DND-41 (cell line): ENCODE measurements around the gene SCAPER.

ENCODE experiments used
- ATAC-seq: fragments of 200-7000 bp; cut with Tn5 transposase; 3 replicates; pipeline ENCODE4 v1.9.1; 2021; ENCODE audit warnings: low read depth; ENCODE audit not compliant: insufficient read depth
- DNase-seq: peaks from one replicate; pipeline ENCODE4 v3.0.0-alpha.2; 2020
- H2AFZ ChIP-seq: 2 replicates; pipeline ENCODE4 v1.6.0; 2012; ENCODE audit warnings: low read depth, low read length
- H3K27ac ChIP-seq: 2 replicates; pipeline ENCODE4 v1.5.1; 2012; ENCODE audit warnings: low read length, inconsistent platforms
- H3K27me3 ChIP-seq: fragments of 200-600 bp; sonication (generic); 2 replicates; pipeline ENCODE4 v1.6.0; 2012; ENCODE audit warnings: low read length, mild to moderate bottlenecking, inconsistent platforms; ENCODE audit not compliant: insufficient read depth, poor library complexity
- H3K36me3 ChIP-seq: 2 replicates; pipeline ENCODE4 v1.5.1; 2012; ENCODE audit warnings: low read length, inconsistent platforms; ENCODE audit not compliant: insufficient read depth
- H3K4me1 ChIP-seq: 2 replicates; pipeline ENCODE4 v1.5.1; 2012; ENCODE audit warnings: mild to moderate bottlenecking, low read length; ENCODE audit not compliant: insufficient read depth
- H3K4me2 ChIP-seq: 2 replicates; pipeline ENCODE4 v1.6.0; 2012; ENCODE audit warnings: mild to moderate bottlenecking, moderate library complexity, low read length, inconsistent platforms; ENCODE audit not compliant: insufficient read depth
- H3K4me3 ChIP-seq, 2 experiments: fragments of 200-600 bp in 1 of 2; shearing (Covaris generic) in 1 of 2; 2 replicates each; pipeline ENCODE4 v1.5.1; 2012 to 2016; ENCODE audit warnings: inconsistent platforms in 2 of 2, low read length in 2 of 2, mild to moderate bottlenecking in 2 of 2, low read depth in 1 of 2, moderate library complexity in 1 of 2
- H3K79me2 ChIP-seq: 2 replicates; pipeline ENCODE4 v1.6.0; 2012; ENCODE audit warnings: low read length, inconsistent platforms; ENCODE audit not compliant: insufficient read depth
- H3K9ac ChIP-seq: 2 replicates; pipeline ENCODE4 v1.6.0; 2012; ENCODE audit warnings: low read depth, mild to moderate bottlenecking, inconsistent platforms, low read length, moderate library complexity
- H3K9me3 ChIP-seq: 2 replicates; pipeline ENCODE4 v1.5.1; 2012; ENCODE audit warnings: low read length, moderate library complexity, mild to moderate bottlenecking, inconsistent platforms; ENCODE audit not compliant: insufficient read depth, severe bottlenecking
- H4K20me1 ChIP-seq: 2 replicates; pipeline ENCODE4 v1.6.0; 2012; ENCODE audit warnings: low read length; ENCODE audit not compliant: insufficient read depth
- CTCF ChIP-seq: IDR thresholded peaks from 2 replicates; pipeline ENCODE4 v1.5.1; 2012; ENCODE audit warnings: borderline replicate concordance, low read length, moderate library complexity, mild to moderate bottlenecking; ENCODE audit not compliant: poor library complexity, severe bottlenecking; ENCODE audit errors: extremely low read depth
- EZH2 ChIP-seq: IDR thresholded peaks from 3 replicates; pipeline ENCODE4 v1.6.1; 2012; ENCODE audit warnings: borderline replicate concordance, low read depth, mild to moderate bottlenecking, moderate library complexity, low read length, inconsistent platforms; ENCODE audit not compliant: severe bottlenecking

SCAPER gene

DNA sequence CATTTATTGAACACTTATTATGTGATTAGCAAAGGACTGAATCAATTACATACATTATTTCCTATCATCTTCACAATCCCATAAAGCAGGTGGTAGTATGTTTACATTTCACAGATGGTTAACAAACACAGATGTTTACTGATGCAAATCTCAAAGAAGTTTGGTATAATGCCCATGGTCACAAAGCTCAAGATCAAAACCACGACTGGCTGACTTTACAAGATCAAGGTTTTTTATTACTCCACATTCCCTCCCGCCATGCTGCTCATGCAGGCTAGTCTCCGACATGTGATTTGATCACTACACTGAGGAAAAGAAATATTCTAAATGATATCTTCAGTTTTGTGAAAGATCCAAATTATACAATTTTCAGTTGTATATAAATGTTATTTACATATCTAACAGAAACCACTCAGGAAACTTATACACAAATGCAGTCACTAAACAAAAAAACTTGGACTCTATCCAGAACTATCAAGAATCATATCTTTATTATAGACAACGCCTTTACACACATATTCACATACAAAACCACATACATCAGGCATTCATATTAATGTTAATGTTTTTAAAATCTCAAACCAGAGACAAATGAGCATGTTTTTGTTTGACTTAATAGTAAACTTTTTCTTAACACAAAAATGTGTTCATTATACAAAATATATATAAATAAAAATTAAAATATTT is 235.5 kb downstream of the SCAPER start:
- Histone ChIP-seq H4K20me1 (no peaks in the 10 kb centered on the region), H3K4me2 (no peak overlapping the region), H3K27me3 (no peaks in the 10 kb centered on the region), H2AFZ (no peak overlapping the region), H3K79me2 (no peaks in the 10 kb centered on the region), H3K9me3 (no peaks in the 10 kb centered on the region), H3K4me3 (no peak overlapping the region), H3K4me1 (no peaks in the 10 kb centered on the region), H3K27ac (no peak overlapping the region), H3K36me3 (peaks cover 6% of the 10 kb centered on the region; the same call in 1 of the 2 replicates), H3K9ac (no peak overlapping the region)
- ATAC-seq (no peak), DNase-seq (no peak)
- no peak for TF ChIP-seq CTCF
- no peak for TF ChIP-seq EZH2

DNA sequence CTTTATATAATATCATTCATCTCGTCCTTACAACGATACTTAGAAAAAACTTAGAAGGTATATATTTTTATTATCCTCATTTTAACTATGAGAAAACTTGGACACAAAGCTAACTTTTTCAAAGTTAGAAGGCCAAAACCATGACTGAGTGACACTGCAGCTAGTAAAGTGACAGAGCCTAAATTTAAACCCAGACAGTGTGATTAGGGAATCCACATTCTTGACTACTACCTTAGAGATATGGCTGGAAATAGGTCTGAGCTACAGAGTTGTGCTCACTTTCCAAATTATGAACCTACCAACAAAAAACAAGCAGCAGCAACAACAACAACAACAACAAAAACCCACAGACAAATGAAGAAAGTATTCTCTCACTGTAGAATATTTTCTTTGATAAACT is 236.2 kb downstream of the SCAPER start:
- Histone ChIP-seq H3K27ac (no peak overlapping the region), H3K9me3 (no peaks in the 10 kb centered on the region), H3K27me3 (no peaks in the 10 kb centered on the region), H3K4me3 (no peak overlapping the region), H3K79me2 (no peaks in the 10 kb centered on the region), H3K9ac (no peak overlapping the region), H2AFZ (no peak overlapping the region), H3K36me3 (peaks cover 10% of the 10 kb centered on the region; the same call in 1 of the 2 replicates), H3K4me2 (no peak overlapping the region), H4K20me1 (no peaks in the 10 kb centered on the region), H3K4me1 (no peaks in the 10 kb centered on the region)
- DNase-seq: no peak
- no peak for TF ChIP-seq EZH2
- TF ChIP-seq CTCF: no peak
- no peak for ATAC-seq

GRCh38 chr15:76667943-76668715 is 237.0 kb downstream of the SCAPER start:
- H3K27me3 ChIP-seq: no peaks in the 10 kb centered on the region
- no peaks in the 10 kb centered on the region for H3K9me3 ChIP-seq
- H3K79me2 ChIP-seq: no peaks in the 10 kb centered on the region
- no peak overlapping the region for H3K27ac ChIP-seq
- TF ChIP-seq EZH2 (no peak), CTCF (no peak)
- H3K4me3 ChIP-seq: no peak overlapping the region
- H4K20me1 ChIP-seq: no peaks in the 10 kb centered on the region
- no peak overlapping the region for H2AFZ ChIP-seq
- H3K4me2 ChIP-seq: no peak overlapping the region
- no peak for ATAC-seq
- peaks cover 10% of the 10 kb centered on the region; the same call in 1 of the 2 replicates for H3K36me3 ChIP-seq
- no peak for DNase-seq
- H3K9ac ChIP-seq: no peak overlapping the region
- H3K4me1 ChIP-seq: no peaks in the 10 kb centered on the region
